RWPE2 (cell line): ENCODE data around the gene GPR162.

Experiments used
- ATAC-seq: fragments of 200-7000 bp; cut with Tn5 transposase; 3 replicates; pipeline ENCODE4 v1.9.1; 2021; ENCODE audit warnings: low read depth
- DNase-seq: peaks from one replicate; pipeline ENCODE4 v3.0.0-alpha.2; 2020; ENCODE audit warnings: low spot score
- H3K27ac ChIP-seq: fragments of 450-650 bp; 2 replicates; pipeline ENCODE4 v1.5.1; 2017; ENCODE audit warnings: mild to moderate bottlenecking; ENCODE audit not compliant: poor library complexity, severe bottlenecking
- H3K27me3 ChIP-seq: fragments of 250-450 bp; sonication (Bioruptor Pico); 2 replicates; pipeline ENCODE4 v1.5.1; 2021; ENCODE audit warnings: mild to moderate bottlenecking, moderate library complexity; ENCODE audit not compliant: insufficient read depth, poor library complexity, severe bottlenecking
- H3K36me3 ChIP-seq: fragments of 250-450 bp; sonication (Bioruptor Pico); 2 replicates; pipeline ENCODE4 v1.5.1; 2020; ENCODE audit warnings: low read depth, mild to moderate bottlenecking, moderate library complexity
- H3K4me1 ChIP-seq: fragments of 250-450 bp; sonication (Bioruptor Pico); 2 replicates; pipeline ENCODE4 v1.5.1; 2021; ENCODE audit warnings: mild to moderate bottlenecking, moderate library complexity; ENCODE audit not compliant: insufficient read depth, poor library complexity, severe bottlenecking
- H3K4me3 ChIP-seq: fragments of 250-450 bp; sonication (Bioruptor Pico); 2 replicates; pipeline ENCODE4 v1.5.1; 2021; ENCODE audit warnings: mild to moderate bottlenecking, moderate library complexity; ENCODE audit not compliant: severe bottlenecking
- H3K9me3 ChIP-seq: fragments of 250-450 bp; sonication (Bioruptor Pico); 2 replicates; pipeline ENCODE4 v1.5.1; 2021; ENCODE audit warnings: mild to moderate bottlenecking, moderate library complexity; ENCODE audit not compliant: severe bottlenecking
- TF ChIP-seq, protein P1 (sequence below): fragments of 450-650 bp; IDR thresholded peaks from one replicate; pipeline ENCODE4 v1.5.1; 2017; ENCODE audit warnings: mild to moderate bottlenecking, moderate library complexity; ENCODE audit not compliant: poor library complexity, severe bottlenecking

The GPR162 gene

DNA sequence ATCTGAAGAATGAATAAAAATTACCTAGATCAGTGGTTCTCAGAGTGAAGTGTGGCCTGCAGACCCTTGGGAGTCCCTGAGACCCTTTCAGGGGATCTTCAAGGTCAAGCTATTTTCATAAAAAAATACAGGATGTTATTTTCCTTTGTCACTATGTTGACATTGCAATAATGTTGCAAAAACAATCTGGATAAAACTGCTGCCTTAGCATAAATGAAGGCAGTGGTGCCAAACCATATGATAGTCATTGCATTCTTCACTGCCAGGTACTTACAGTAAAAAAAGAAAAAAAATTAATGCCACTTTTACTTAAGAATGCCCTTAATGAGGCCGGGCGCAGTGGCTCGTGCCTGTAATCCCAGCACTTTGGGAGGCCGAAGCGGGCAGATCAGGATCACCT is 34.3 kb upstream of the GPR162 start:
- H3K36me3 ChIP-seq = no peaks in the 10 kb centered on the region
- no peaks in the 10 kb centered on the region for H3K27me3 ChIP-seq
- ATAC-seq (no peak), DNase-seq (no peak)
- no peaks in the 10 kb centered on the region for H3K4me1 ChIP-seq
- no peak overlapping the region for H3K27ac ChIP-seq
- H3K4me3 ChIP-seq = no peak overlapping the region
- no peaks in the 10 kb centered on the region for H3K9me3 ChIP-seq
- TF ChIP-seq, protein P1, sequence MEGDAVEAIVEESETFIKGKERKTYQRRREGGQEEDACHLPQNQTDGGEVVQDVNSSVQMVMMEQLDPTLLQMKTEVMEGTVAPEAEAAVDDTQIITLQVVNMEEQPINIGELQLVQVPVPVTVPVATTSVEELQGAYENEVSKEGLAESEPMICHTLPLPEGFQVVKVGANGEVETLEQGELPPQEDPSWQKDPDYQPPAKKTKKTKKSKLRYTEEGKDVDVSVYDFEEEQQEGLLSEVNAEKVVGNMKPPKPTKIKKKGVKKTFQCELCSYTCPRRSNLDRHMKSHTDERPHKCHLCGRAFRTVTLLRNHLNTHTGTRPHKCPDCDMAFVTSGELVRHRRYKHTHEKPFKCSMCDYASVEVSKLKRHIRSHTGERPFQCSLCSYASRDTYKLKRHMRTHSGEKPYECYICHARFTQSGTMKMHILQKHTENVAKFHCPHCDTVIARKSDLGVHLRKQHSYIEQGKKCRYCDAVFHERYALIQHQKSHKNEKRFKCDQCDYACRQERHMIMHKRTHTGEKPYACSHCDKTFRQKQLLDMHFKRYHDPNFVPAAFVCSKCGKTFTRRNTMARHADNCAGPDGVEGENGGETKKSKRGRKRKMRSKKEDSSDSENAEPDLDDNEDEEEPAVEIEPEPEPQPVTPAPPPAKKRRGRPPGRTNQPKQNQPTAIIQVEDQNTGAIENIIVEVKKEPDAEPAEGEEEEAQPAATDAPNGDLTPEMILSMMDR = no peak

GRCh38 chr12:6788972-6789924 is 32.4 kb upstream of the GPR162 start, which contains the start of gene CD4:
Gene CD4, plus strand, starts transcription at chr12:6789528. Its CDS starts 10,611 bp downstream, at chr12:6800139.
- no peaks in the 10 kb centered on the region for H3K4me1 ChIP-seq
- no peak within 1 kb of the TSS for H3K4me3 ChIP-seq
- H3K27ac ChIP-seq = no peak within 1 kb of the TSS
- H3K27me3 ChIP-seq = no peaks in the 10 kb centered on the region
- no peak for ATAC-seq
- H3K36me3 ChIP-seq = no peaks in the 10 kb centered on the region
- TF ChIP-seq, protein P1 = no peak
- no peak for DNase-seq
- H3K9me3 ChIP-seq = no peaks in the 10 kb centered on the region

GRCh38 chr12:6790496-6791150 is 31.0 kb upstream of the GPR162 start:
- no peak overlapping the region for H3K4me3 ChIP-seq
- no peak for DNase-seq
- H3K27me3 ChIP-seq = no peaks in the 10 kb centered on the region
- TF ChIP-seq, protein P1 = no peak
- H3K9me3 ChIP-seq = no peaks in the 10 kb centered on the region
- no peak for ATAC-seq
- H3K36me3 ChIP-seq = no peaks in the 10 kb centered on the region
- no peak overlapping the region for H3K27ac ChIP-seq
- no peaks in the 10 kb centered on the region for H3K4me1 ChIP-seq

GRCh38 chr12:6791931-6792520 is 29.6 kb upstream of the GPR162 start:
- H3K9me3 ChIP-seq = no peaks in the 10 kb centered on the region
- no peaks in the 10 kb centered on the region for H3K36me3 ChIP-seq
- no peak overlapping the region for H3K27ac ChIP-seq
- TF ChIP-seq, protein P1 = no peak
- DNase-seq (no peak), ATAC-seq (no peak)
- H3K4me3 ChIP-seq = no peak overlapping the region
- H3K4me1 ChIP-seq = no peaks in the 10 kb centered on the region
- H3K27me3 ChIP-seq = no peaks in the 10 kb centered on the region
